GM13977 (cell line): ENCODE data around the gene DENND1A.

Experiments
- DNase-seq: peaks from one replicate; pipeline ENCODE4 v3.0.0; 2012; ENCODE audit warnings: low spot score
- CTCF ChIP-seq: IDR thresholded peaks from 2 replicates; pipeline ENCODE4 v1.5.1; 2012; ENCODE audit warnings: mild to moderate bottlenecking, control low read depth; ENCODE audit not compliant: insufficient read depth; ENCODE audit errors: extremely low read depth, missing control alignments
- in situ Hi-C: fragments of 300-500 bp; cut with MboI; formaldehyde crosslinking; loops from one replicate; pipeline ENCODE4 v1.12.0; 2022; ENCODE audit warnings: low sequenced_read_pairs, low pct_unique_long_range_greater_than_20kb, mixed read lengths, inconsistent platforms; ENCODE audit not compliant: unreplicated experiment

Gene DENND1A

GRCh38 chr9:123972618-123973017 is 42.7 kb upstream of the DENND1A start:
- DNase-seq = no peak
- in situ Hi-C loops = no loop called here
- TF ChIP-seq CTCF = no peak

GRCh38 chr9:123967323-123967722 is 37.4 kb upstream of the DENND1A start:
- in situ Hi-C loops = no loop called here
- DNase-seq = no peak
- no peak for TF ChIP-seq CTCF

- in situ Hi-C loops = no loop called here
- no peak for TF ChIP-seq CTCF
- no peak for DNase-seq
Observed at GRCh38 chr9:123965801-123966686, 36.1 kb upstream of the DENND1A start.

- TF ChIP-seq CTCF = no peak
- in situ Hi-C loops = no loop called here
- DNase-seq = no peak
Observed at GRCh38 chr9:123964761-123965160, 34.8 kb upstream of the DENND1A start.

- no peak for TF ChIP-seq CTCF
- no peak for DNase-seq
- in situ Hi-C loops = no loop called here
Observed at GRCh38 chr9:123960965-123961364, 31.0 kb upstream of the DENND1A start.

- peak; percentile 56 for TF ChIP-seq CTCF
- peak; percentile 42 for DNase-seq
- in situ Hi-C loops = no loop called here
Observed at GRCh38 chr9:123960366-123960765, 30.4 kb upstream of the DENND1A start.
